Fibroblast of villous mesenchyme (primary cell): ENCODE data around the gene MAML2. TPM values are rescaled to one million over a fixed set of nuclear protein-coding genes. Genes with fewer than 3 reads are reported as not detected.
"Not testable (repeated sequence)": the region's sequence is repeated elsewhere in the genome, so short reads cannot be mapped to it uniquely, and the experiment has no call there.

ENCODE experiments used
- DNase-seq: peaks from one replicate; pipeline ENCODE4 v3.0.0-alpha.2; 2010; ENCODE audit warnings: low read depth
- H3K4me3 ChIP-seq: 2 replicates; pipeline ENCODE4 v1.5.1; 2011; ENCODE audit warnings: low read depth, mild to moderate bottlenecking, low read length
- CTCF ChIP-seq: IDR thresholded peaks from 2 replicates; pipeline ENCODE4 v1.5.1; 2012; ENCODE audit warnings: low read depth, mild to moderate bottlenecking, low read length; ENCODE audit not compliant: insufficient read depth
- total RNA-seq: library from RNA; depleted of rRNA; stranded (reverse); fragments of >200 nt; gene quantifications from 2 replicates; pipeline ENCODE4 v1.2.3, GENCODE V29; 2012

MAML2 gene
- total RNA-seq, 1 donor: 30.7 TPM

GRCh38 chr11:96290631-96291030 is 52.4 kb downstream of the MAML2 start:
- TF ChIP-seq CTCF: no peak
- no peak overlapping the region for H3K4me3 ChIP-seq
- DNase-seq: no peak

- no peak for DNase-seq
- no peak overlapping the region for H3K4me3 ChIP-seq
- TF ChIP-seq CTCF: no peak
Observed at GRCh38 chr11:96290031-96290430, 53.0 kb downstream of the MAML2 start.

GRCh38 chr11:96288915-96289314 is 54.1 kb downstream of the MAML2 start:
- H3K4me3 ChIP-seq: no peak overlapping the region
- no peak for TF ChIP-seq CTCF
- DNase-seq: no peak

DNA sequence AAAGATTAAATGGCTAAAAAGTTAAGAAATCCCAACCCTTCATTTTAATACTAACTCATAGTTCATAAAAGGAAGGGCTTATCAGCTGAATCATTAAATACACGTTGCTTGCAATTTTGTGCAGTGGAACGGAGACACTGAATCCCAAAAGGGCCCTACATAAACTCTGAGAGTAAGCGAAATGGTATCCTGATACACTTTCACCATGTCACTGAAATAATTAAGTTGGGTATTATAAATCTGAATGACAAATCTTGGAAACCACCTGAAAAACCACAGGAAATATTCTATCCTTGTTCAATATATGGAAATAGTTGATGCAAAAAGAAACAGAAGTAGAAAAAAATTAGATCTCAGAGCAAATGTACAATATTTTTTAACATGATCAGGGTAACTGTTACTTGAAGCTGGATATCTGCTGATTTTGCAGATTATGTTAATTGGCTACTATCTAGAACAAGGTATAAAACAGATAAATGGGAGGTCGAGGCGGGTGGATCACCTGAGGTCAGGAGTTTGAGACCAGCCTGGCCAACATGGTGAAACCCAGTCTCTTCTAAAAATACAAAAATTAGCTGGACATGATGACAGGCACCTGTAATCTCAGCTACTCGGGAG is 55.1 kb downstream of the MAML2 start:
- no peak overlapping the region for H3K4me3 ChIP-seq
- no peak for DNase-seq
- TF ChIP-seq CTCF: no peak

DNA sequence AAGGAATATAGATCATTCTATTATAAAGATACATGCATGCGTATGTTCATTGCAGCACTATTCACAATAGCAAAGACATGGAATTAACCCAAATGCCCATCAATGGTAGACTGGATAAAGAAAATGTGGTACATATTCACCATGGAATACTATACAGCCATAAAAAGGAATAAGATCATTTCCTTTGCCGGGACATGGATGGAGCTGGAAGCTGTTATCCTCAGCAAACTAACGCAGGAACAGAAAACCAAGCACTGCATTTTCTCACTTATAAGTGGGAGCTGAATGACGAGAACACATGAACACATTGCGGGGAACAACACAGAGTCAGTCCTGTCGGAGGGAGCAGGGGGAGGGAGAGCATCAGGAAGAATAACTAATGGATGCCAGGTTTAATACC is 57.0 kb downstream of the MAML2 start:
- DNase-seq, H3K4me3 ChIP-seq: not testable (repeated sequence)

DNA sequence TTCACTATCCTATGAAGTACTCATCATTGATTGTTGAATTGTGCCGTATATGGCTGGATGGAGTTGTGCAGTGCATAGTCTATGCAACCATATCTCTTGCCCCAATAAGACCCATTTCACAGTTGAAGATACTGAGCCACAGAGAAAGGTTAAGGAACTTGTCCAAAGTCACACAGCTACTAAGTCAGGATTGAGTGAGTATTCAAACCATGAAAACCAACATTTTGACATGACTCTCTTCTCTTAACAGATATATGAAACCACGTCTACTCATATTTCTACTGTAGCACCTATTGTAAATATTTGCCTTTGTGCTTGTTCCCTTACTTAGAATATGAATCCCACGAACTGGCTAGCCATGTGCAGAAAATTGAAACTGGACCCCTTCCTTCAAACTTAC is 58.1 kb downstream of the MAML2 start:
- no peak for TF ChIP-seq CTCF
- H3K4me3 ChIP-seq: no peak overlapping the region
- no peak for DNase-seq

DNA sequence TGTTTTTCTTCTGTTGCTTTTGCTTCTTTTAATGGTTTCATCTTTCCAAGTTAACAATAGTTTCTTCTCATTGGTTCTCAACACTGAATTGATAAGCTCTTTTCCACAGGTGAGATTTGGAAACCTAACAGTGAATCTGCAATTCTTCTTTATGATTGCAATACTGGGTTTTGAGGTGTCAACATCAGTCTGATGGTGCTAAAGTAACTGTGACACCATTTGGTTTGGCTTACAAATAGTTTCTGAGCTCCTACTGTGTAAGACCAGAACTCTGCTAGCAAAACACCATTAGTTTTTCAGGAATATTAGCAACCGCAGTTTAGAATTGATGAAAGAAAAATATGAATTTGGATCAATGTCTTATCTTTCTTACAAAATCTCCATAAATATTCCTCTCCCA is 58.6 kb downstream of the MAML2 start:
- no peak for TF ChIP-seq CTCF
- no peak overlapping the region for H3K4me3 ChIP-seq
- no peak for DNase-seq
